MG63 (cell line): ENCODE data around the gene IPPK. TPM values are rescaled to one million over a fixed set of nuclear protein-coding genes. Genes with fewer than 3 reads are reported as not detected.

ENCODE experiments used
- DNase-seq: peaks from one replicate; pipeline ENCODE4 v3.0.0-alpha.2; 2020
- H3K27me3 ChIP-seq: fragments of 250-450 bp; sonication (Bioruptor Pico); 2 replicates; pipeline ENCODE4 v1.5.1; 2020; ENCODE audit warnings: mild to moderate bottlenecking, moderate library complexity
- H3K36me3 ChIP-seq: fragments of 250-450 bp; sonication (Bioruptor Pico); 2 replicates; pipeline ENCODE4 v1.5.1; 2020; ENCODE audit warnings: mild to moderate bottlenecking, moderate library complexity
- H3K4me3 ChIP-seq: fragments of 250-450 bp; sonication (Bioruptor Pico); 2 replicates; pipeline ENCODE4 v1.5.1; 2020; ENCODE audit warnings: mild to moderate bottlenecking, moderate library complexity
- H3K9me3 ChIP-seq: fragments of 250-450 bp; sonication (Bioruptor Pico); 2 replicates; pipeline ENCODE4 v1.5.1; 2020; ENCODE audit warnings: mild to moderate bottlenecking, moderate library complexity
- total RNA-seq: library from RNA; depleted of rRNA; stranded (reverse); fragments of >200 nt; shearing (Covaris generic); gene quantifications from 2 replicates; pipeline ENCODE4 v1.2.3, GENCODE V29; 2014; ENCODE audit warnings: low replicate concordance

The IPPK gene
- total RNA-seq, 1 experiment from 2014 or later: 13.3 TPM

DNA sequence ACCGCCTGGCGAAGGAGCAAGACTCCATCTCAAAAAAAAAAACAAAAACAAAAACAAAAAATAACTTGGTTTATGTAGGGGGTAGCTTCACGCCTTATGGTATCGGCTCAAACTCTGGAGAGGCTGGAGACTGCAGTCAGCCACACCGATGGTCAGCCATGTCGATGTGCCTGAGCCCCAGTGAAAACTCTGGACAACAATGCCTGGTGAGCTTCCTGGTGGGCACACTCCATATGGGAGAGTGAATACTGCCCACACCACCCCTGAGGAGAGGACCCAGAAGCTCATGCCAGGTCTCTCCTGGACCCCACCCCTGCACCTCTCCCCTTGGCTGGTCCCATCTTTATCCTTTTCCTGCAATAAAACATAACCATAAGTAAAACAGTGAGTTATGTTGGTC lies 19.6 kb downstream of the IPPK start:
- no peaks in the 10 kb centered on the region for H3K9me3 ChIP-seq
- H3K27me3 ChIP-seq: no peaks in the 10 kb centered on the region
- no peak overlapping the region for H3K4me3 ChIP-seq
- peaks cover 75% of the 10 kb centered on the region for H3K36me3 ChIP-seq
- DNase-seq: no peak

DNA sequence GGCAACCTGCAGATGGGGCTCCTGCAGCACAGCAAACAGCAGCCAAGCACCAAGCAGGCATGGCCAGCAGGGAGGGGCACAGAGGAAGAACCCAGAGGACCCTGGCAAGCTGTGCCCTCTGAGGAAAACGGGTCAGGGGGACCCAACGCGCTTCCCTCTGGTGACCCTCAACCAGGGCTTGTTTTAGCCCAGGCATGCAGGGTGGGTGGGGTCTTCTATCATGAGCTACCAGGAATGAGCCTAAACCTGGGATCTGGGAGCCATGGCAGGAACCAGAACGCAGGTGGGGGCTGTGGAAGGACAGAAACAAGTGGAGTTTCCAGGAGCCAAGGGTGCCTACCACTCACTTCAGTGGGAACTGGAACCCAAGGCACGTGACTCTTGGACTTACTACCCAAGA lies 20.9 kb downstream of the IPPK start:
- DNase-seq: no peak
- Histone ChIP-seq H3K9me3 (no peaks in the 10 kb centered on the region), H3K36me3 (peaks cover 75% of the 10 kb centered on the region), H3K27me3 (no peaks in the 10 kb centered on the region), H3K4me3 (no peak overlapping the region)

DNA sequence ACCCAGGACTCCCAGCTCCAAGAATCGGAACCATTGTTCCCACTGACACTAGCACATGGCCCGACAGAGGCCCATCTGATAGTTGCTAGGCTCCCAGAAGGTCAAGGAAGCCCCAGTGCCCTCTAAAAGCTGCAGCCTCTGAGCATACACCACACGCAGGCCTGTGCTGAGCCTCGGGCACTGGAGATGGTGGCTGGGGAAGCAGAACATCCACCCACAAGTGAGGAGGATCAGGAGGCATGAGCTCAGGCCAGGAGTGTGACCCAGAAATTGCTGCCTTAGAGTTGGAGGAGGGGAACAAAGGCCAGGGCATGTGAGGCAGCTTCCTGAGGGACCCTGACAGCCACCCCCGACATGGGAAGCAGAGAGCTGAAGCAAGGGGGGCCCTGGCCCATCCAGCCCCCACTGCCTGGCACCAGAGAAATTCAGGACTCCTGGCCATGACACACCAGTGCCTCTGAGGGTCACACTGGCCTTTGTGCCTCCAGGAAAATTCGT lies 21.4 kb downstream of the IPPK start:
- no peak for DNase-seq
- Histone ChIP-seq H3K4me3 (no peak overlapping the region), H3K9me3 (no peaks in the 10 kb centered on the region), H3K36me3 (peaks cover 77% of the 10 kb centered on the region), H3K27me3 (no peaks in the 10 kb centered on the region)

DNA sequence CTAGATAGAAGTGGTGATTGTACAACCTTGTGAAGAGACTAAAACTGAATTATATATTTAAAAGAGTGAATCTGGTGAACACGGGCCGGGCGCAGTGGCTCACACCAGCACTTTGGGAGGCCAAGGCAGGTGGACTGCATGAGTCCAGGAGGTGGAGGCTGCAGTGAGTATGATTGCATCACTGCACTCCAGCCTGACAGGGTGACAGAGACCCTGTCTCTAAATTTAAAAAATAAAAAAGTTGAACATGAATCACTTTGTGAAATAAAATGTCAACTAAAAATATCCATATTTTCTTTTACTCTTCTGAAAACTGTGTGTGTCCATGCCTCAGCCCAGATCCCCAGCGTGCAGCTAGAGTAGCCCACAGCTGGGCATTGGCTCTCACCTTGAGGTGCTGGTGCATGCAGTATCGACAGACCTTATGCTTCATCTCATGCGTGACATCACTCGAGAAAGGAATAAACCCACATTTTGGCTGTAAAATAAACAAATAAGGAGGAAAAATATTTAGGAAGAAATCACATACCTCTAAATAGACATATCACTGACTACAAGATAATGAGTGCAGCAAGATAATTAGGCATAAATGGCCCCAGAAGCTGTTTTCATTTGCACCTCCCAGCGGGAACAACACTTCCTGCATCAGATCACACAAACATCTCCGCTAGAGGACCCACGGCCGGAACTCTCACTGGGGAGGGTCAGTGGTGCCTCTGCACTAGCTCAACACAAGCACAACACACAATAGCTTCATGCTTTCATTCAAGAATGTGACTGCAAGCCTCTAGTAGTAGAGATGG lies 22.1 kb downstream of the IPPK start:
- Histone ChIP-seq H3K27me3 (no peaks in the 10 kb centered on the region), H3K36me3 (peaks cover 73% of the 10 kb centered on the region), H3K4me3 (no peak overlapping the region), H3K9me3 (no peaks in the 10 kb centered on the region)
- no peak for DNase-seq

DNA sequence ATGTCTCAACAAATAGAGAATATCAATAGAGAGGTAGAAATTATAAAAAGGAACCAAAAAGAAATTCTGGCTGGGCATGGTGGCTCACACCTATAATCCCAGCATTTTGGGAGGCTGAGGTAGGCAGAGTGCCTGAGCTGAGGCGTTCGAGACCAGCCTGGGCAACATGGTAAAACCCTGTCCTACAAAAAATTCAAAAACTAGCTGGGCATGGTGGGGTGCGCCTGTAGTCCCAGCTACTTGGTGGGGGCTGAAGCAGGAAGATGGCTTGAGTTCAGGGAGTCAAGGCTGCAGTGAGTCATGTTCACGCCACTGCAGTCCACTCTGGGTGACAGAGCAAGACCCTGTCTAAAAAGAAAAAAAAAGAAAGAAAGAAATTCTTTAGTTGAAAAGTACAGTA lies 24.9 kb downstream of the IPPK start:
- Histone ChIP-seq H3K27me3 (no peaks in the 10 kb centered on the region), H3K9me3 (no peaks in the 10 kb centered on the region), H3K36me3 (peaks cover 77% of the 10 kb centered on the region), H3K4me3 (no peak overlapping the region)
- no peak for DNase-seq

DNA sequence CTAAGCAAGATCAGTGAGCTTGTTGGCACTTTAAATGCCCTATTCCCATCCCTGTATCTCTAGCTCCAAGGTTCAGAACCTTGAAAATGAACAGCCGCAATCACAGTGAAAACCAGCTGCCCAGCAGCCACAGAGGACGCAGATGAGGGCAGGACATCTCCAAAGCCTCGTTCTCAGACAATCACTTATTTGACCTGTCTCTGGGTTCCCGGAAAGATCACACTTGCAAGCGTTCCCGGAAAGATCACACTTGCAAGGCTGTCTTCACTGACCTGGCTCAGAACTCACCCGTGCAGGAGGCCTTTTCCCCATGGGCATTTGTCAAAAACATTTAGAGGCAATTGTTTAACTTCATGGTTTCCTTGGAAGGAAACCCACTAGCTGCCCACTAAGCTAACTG lies 25.7 kb downstream of the IPPK start:
- DNase-seq: no peak
- Histone ChIP-seq H3K27me3 (no peaks in the 10 kb centered on the region), H3K36me3 (peaks cover 72% of the 10 kb centered on the region), H3K9me3 (no peaks in the 10 kb centered on the region), H3K4me3 (no peak overlapping the region)

DNA sequence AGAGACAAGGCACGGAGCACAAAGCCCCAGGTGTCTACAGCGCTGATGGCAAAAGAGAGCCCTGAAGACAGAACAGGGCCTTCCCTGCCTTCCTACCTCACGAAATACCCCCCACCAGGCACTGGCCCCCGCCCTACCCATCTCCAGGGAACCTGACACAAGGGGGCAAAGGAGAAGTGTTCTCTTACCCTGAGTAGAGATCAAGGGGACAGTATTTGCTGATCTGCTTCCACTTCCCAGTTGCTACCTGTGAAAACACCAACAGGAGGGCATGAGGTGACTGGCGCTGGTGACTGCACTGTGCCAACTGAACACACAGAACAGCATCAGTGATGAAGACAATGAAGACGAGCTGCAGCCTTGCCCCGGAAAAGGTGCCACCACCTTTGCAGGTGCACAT lies 27.4 kb downstream of the IPPK start:
- Histone ChIP-seq H3K4me3 (no peak overlapping the region), H3K9me3 (no peaks in the 10 kb centered on the region), H3K27me3 (no peaks in the 10 kb centered on the region), H3K36me3 (peaks cover 67% of the 10 kb centered on the region)
- DNase-seq: no peak

DNA sequence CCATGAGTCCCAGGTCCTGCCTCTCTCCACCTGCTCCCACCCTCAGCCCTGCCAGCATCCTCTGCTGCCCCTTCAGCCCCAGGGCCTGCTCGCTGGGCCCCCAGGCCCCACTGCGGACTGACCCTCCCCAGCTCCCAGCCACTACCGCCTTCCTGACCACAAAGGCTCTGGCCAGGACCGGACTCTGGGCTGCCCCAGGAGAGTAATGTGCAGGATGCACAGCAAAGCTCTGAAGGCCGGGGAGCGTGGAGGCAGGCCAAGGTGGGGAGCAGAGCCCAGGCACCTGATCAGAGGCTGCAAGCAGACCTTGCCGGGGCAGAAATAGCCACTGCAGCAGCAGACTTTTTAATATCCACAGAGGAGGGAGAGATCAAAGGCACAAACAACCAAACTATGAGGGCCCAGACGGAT lies 27.9 kb downstream of the IPPK start:
- Histone ChIP-seq H3K9me3 (no peaks in the 10 kb centered on the region), H3K27me3 (no peaks in the 10 kb centered on the region), H3K4me3 (no peak overlapping the region), H3K36me3 (peaks cover 67% of the 10 kb centered on the region)
- no peak for DNase-seq

DNA sequence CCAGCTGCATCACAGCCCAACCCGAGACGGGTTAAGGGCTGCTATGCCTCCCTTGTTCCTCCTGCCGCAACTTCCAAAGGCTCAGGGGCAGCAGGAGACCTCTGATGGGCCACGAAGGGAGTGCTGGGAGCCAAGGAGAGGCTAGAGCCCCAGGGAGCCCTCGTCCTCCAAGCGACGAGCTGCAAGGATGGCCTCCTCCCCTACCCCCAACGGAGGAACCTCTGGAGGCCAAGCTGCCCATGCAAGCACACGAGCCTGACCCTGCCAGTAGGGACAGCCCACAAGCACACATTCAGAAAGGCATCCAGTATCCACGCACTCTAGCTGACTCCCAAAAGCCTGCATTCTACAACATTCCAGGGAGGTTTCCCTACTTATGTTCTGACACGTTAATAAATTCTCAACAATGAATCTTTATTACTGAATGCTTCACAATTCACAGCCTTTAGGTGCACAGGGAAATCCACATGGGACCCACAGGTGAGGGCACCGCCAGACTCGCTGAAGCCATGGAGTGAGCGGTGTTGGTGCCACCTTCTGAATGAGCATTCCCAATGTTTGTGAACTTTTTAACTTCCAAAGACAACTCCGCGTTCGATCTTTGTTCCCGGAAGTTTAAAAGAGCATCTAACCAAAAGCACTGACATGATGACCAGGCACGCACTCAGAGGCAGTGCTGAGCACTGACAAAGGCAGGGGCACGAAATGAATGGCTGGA lies 28.7 kb downstream of the IPPK start:
- no peak overlapping the region for H3K4me3 ChIP-seq
- no peaks in the 10 kb centered on the region for H3K27me3 ChIP-seq
- DNase-seq: no peak
- no peaks in the 10 kb centered on the region for H3K9me3 ChIP-seq
- peaks cover 62% of the 10 kb centered on the region for H3K36me3 ChIP-seq

DNA sequence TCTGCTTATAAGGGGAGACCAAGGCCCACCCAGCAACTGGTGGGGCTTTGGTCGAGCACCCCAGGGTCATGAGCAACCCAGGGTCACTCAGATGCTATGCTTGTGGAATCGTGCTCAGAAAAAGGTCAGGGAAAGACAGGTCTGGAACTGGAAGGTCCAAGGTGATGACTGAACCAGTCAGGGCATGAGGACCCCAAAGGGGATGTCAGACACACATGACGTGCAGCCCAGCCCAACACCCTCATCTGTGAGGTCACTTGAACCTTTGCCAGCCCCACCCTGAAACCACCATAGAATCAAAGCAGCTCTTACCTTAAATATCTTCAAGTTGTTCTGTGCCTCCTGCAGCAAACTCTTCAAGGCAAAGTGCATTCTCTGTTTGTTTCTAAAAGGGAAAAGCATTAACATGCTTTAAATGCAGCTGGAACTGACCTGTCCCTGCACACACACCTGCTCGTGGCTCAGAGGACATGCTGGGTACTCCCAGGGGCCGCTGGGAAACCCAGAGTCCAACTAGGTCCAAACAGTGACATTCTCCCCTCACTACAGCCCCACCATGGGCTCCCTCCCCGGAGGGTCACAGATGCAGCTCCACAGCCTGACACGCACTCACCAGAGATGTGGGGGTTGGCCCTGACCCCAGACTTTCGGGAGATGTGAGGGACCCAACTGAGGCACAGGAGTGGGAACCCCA lies 29.4 kb downstream of the IPPK start:
- peaks cover 55% of the 10 kb centered on the region for H3K36me3 ChIP-seq
- no peak for DNase-seq
- no peaks in the 10 kb centered on the region for H3K27me3 ChIP-seq
- H3K9me3 ChIP-seq: no peaks in the 10 kb centered on the region
- no peak overlapping the region for H3K4me3 ChIP-seq

DNA sequence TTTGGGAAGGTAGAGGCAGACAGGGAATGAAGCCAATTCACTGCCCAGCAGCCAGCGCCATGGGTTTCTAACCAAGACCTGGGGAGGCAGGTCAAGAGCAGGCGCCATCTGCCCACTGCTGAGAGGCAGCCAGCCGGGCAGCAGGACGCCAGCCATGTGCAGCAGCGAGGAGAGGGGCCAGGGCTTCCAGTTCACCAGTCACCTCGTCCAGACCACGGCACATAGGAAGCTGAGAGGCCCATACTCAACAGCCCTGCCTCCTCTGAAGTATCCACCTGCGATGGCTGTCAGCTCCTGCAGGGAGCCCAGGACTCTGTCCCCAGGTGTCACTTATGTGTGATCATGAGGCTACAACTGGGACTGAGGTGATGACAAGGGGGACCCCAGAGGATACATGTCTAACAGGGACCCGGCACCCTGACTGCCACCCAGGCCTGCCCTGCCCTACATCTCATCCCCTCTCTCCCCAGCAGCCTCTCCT lies 30.1 kb downstream of the IPPK start:
- Histone ChIP-seq H3K4me3 (no peak overlapping the region), H3K36me3 (peaks cover 53% of the 10 kb centered on the region), H3K9me3 (no peaks in the 10 kb centered on the region), H3K27me3 (no peaks in the 10 kb centered on the region)
- DNase-seq: no peak

DNA sequence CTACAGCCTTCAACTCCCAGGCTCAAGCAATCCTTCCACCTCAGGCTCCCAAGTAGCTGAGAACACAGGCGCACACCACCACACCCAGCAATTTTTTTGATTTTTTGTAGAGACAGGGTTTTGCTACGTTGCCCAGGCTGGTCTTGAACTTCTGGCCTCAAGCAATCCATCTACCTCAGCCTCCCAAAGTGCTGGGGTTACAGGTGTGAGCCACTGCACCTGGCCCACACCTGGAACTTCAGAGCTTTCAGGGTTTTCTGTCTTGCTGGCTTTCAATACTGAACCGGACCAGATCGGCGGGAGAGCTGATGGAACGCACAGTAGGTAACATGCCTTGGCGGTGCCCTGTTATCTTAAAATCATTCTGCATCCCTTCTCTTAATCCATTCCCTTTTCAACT lies 30.8 kb downstream of the IPPK start:
- Histone ChIP-seq H3K27me3 (no peaks in the 10 kb centered on the region), H3K4me3 (no peak overlapping the region), H3K36me3 (peaks cover 53% of the 10 kb centered on the region), H3K9me3 (no peaks in the 10 kb centered on the region)
- no peak for DNase-seq

DNA sequence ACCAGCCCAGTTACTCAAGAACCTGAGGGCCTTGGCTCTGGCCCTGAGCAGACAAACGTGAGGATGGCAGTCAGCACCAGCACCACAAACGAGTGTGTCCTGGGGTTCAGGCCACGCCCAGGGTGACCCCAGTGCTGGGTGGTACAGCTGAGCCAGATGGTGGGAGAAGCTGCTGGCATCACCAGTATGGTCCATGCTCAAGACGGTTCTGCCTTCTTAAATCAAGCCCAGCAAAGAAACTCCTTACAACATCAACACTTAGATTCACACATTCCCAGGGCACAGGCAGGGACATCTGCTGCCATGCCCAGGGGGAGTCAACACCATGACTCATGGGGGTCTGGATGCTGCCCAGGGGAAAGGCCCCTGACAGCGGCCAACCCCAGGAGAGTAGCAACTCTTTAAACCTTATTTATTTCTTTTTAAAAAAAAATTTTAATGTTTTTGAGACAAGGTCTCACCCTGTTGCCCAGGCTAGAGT lies 31.3 kb downstream of the IPPK start:
- DNase-seq: peak; percentile 16
- H3K4me3 ChIP-seq: no peak overlapping the region
- peaks cover 53% of the 10 kb centered on the region for H3K36me3 ChIP-seq
- no peaks in the 10 kb centered on the region for H3K27me3 ChIP-seq
- no peaks in the 10 kb centered on the region for H3K9me3 ChIP-seq

DNA sequence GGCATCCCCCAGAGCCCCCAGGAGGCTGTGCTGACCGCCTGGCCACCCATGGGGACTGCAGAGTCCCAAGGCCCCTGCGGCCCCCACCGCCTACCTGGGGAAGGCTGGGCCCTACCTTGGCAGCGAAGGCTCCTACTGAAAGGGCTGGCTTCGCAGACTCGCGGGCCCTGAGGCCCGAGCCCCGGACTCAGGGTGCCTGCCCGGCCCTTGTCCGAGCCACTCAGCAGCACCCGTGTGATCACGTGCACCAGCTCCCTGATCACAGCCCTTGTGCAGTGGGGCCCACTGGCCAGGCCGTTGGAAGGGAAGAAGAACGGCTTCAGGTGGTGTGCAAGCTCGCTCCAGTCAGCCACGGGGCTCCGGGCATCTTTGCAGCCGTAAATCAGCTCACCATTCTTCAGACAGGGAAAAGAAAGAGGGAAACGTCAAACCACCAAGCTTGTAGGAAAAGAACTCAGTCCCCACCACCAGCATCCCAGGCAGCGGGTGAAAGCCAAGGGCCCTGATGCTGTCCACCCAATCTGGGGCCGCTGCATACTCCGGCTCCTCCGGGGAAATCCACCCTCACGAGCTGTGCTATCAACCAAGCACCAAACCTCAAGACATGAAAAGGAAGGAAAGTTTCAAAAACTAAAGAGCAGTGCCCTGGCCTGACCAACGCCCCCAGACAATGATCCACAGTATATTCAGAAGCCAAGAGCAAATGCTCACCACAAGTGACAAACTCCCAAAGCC lies 31.9 kb downstream of the IPPK start:
- peaks cover 57% of the 10 kb centered on the region for H3K36me3 ChIP-seq
- no peaks in the 10 kb centered on the region for H3K27me3 ChIP-seq
- no peak for DNase-seq
- H3K9me3 ChIP-seq: no peaks in the 10 kb centered on the region
- H3K4me3 ChIP-seq: no peak overlapping the region

DNA sequence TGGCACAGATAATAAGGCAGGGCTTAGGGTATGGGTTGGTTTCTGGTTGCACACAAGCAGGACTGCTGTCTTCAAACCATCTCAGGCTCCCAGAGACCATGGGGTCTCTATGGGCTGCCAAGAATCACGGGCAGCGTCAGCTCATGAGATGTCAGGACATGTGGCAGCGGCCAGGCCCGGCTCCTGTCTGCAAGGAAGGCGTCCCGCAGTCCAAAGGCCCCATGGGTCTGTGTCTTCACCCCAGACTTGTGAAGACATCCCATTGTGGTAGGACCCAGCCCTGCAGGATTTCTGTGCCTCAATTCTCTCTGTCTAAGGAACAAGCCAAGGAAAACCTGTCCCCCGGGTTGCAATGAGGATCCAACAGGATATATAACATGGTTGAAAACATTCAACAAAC lies 32.6 kb downstream of the IPPK start:
- H3K4me3 ChIP-seq: no peak overlapping the region
- no peaks in the 10 kb centered on the region for H3K27me3 ChIP-seq
- no peaks in the 10 kb centered on the region for H3K9me3 ChIP-seq
- peaks cover 59% of the 10 kb centered on the region for H3K36me3 ChIP-seq
- DNase-seq: no peak

DNA sequence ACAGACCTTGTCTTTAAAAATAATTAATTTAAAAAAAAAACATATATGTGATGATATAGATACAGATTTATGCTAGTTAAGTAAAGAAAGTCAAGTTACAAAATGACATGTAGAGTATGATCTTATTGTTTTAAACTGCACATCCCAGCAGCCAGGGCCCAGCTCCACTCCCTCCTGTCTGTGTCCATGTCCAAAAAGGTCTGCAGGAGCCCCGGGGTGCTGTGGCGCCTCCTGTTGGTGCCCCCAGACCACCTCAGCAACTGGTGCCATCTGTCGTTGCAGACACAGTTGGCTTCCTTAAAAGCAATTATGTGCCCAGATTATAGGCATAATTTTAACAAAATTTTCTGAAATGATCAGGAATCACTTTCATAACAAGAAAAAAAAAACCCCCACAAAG lies 33.3 kb downstream of the IPPK start:
- no peak for DNase-seq
- no peaks in the 10 kb centered on the region for H3K27me3 ChIP-seq
- no peak overlapping the region for H3K4me3 ChIP-seq
- peaks cover 61% of the 10 kb centered on the region for H3K36me3 ChIP-seq
- no peaks in the 10 kb centered on the region for H3K9me3 ChIP-seq
